Stimulated activated naive CD8-positive, alpha-beta T cell treated with anti-CD3 and anti-CD28 coated beads, Interleukin-15, Interleukin-2, amounts not matched to agents 100 ng/mL and 50 ng/mL, for 24 hours (primary cell): ENCODE results near the gene CACNA1F.

Source experiments
- H3K27ac Mint-ChIP-seq: one replicate; pipeline ENCODE4 v1.8.0; 2021; ENCODE audit warnings: mild to moderate bottlenecking, mixed read lengths
- H3K27me3 Mint-ChIP-seq: one replicate; pipeline ENCODE4 v1.8.0; 2021; ENCODE audit warnings: mixed read lengths
- H3K36me3 Mint-ChIP-seq: one replicate; pipeline ENCODE4 v1.8.0; 2021; ENCODE audit warnings: low read depth, mixed read lengths
- H3K4me1 Mint-ChIP-seq: one replicate; pipeline ENCODE4 v1.8.0; 2021; ENCODE audit warnings: low read depth, mixed read lengths
- H3K4me3 Mint-ChIP-seq: one replicate; pipeline ENCODE4 v1.8.0; 2021; ENCODE audit warnings: mild to moderate bottlenecking, mixed read lengths
- H3K9me3 Mint-ChIP-seq: one replicate; pipeline ENCODE4 v1.8.0; 2021; ENCODE audit warnings: mixed read lengths

Gene CACNA1F

DNA sequence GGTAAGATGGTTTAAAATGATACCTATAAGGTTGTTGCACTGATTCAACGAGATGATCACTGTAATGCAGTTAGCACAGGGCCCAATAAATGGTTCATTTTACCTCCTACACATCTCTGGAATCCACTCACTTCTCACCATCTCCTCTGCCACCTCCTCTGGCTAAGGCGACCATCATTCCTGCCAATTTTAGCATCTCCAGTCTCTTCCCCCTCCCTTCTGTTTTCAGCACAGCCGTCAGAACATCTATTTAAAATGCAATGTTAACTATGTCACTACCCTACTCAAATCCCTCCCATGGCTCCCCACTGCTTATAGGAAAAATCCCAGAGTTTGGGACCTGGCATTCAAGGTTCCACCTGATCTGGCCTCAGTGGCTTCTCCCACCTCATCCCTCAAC lies 29.6 kb downstream of the CACNA1F start:
- peaks cover 10% of the 10 kb centered on the region for H3K4me1 Mint-ChIP-seq
- no peak overlapping the region for H3K4me3 Mint-ChIP-seq

GRCh38 chrX:49202022-49202421 lies 31.1 kb downstream of the CACNA1F start:
- no peak overlapping the region for H3K27ac Mint-ChIP-seq
- no peaks in the 10 kb centered on the region for H3K9me3 Mint-ChIP-seq
- H3K4me3 Mint-ChIP-seq = no peak overlapping the region
- peaks cover 16% of the 10 kb centered on the region for H3K4me1 Mint-ChIP-seq
- no peaks in the 10 kb centered on the region for H3K27me3 Mint-ChIP-seq
- no peaks in the 10 kb centered on the region for H3K36me3 Mint-ChIP-seq

More for the DNA sequence above, 29.6 kb downstream of the CACNA1F start:
- Mint-ChIP-seq H3K27me3 (no peaks in the 10 kb centered on the region), H3K36me3 (no peaks in the 10 kb centered on the region), H3K27ac (no peak overlapping the region), H3K9me3 (no peaks in the 10 kb centered on the region)

- no peaks in the 10 kb centered on the region for H3K9me3 Mint-ChIP-seq
- H3K36me3 Mint-ChIP-seq = no peaks in the 10 kb centered on the region
- H3K27me3 Mint-ChIP-seq = no peaks in the 10 kb centered on the region
- peaks cover 16% of the 10 kb centered on the region for H3K4me1 Mint-ChIP-seq
- peak within 1 kb of the TSS; percentile 76 for H3K27ac Mint-ChIP-seq
- H3K4me3 Mint-ChIP-seq = peak within 1 kb of the TSS; percentile 67
Observed at GRCh38 chrX:49199906-49200771, 33.0 kb downstream of the CACNA1F start, which contains the start of gene SYP. TSS of gene SYP (minus strand) at chrX:49200193. CDS start at chrX:49200186, 7 bp downstream.

DNA sequence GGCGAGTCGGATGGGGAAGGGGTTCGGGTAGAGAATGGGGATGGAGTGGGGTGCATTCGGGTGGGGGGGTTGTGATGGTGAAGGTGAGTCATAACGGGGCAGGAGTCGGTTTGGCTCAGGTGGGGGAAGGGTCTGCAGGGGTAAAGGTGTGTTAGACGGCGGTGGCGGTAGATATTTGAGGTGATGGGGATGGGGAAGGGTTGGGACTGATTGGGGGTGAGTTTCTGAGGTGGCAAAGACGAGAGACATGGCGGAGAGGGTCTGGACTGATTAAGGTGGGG lies 33.9 kb downstream of the CACNA1F start:
- Mint-ChIP-seq H3K4me1 (peaks cover 16% of the 10 kb centered on the region), H3K4me3 (peak overlapping the region; percentile 60), H3K27ac (no peak overlapping the region), H3K27me3 (no peaks in the 10 kb centered on the region), H3K9me3 (no peaks in the 10 kb centered on the region), H3K36me3 (no peaks in the 10 kb centered on the region)

- H3K27ac Mint-ChIP-seq = peak overlapping the region; percentile 20
- H3K27me3 Mint-ChIP-seq = no peaks in the 10 kb centered on the region
- no peaks in the 10 kb centered on the region for H3K9me3 Mint-ChIP-seq
- no peaks in the 10 kb centered on the region for H3K36me3 Mint-ChIP-seq
- peak overlapping the region; percentile 60 for H3K4me3 Mint-ChIP-seq
- peaks cover 20% of the 10 kb centered on the region for H3K4me1 Mint-ChIP-seq
Observed at GRCh38 chrX:49198540-49199314, 34.4 kb downstream of the CACNA1F start.

GRCh38 chrX:49197543-49198087 lies 35.5 kb downstream of the CACNA1F start:
- H3K27me3 Mint-ChIP-seq = no peaks in the 10 kb centered on the region
- peaks cover 31% of the 10 kb centered on the region for H3K4me1 Mint-ChIP-seq
- H3K9me3 Mint-ChIP-seq = no peaks in the 10 kb centered on the region
- no peak overlapping the region for H3K4me3 Mint-ChIP-seq
- H3K36me3 Mint-ChIP-seq = no peaks in the 10 kb centered on the region
- H3K27ac Mint-ChIP-seq = peak overlapping the region; percentile 20

DNA sequence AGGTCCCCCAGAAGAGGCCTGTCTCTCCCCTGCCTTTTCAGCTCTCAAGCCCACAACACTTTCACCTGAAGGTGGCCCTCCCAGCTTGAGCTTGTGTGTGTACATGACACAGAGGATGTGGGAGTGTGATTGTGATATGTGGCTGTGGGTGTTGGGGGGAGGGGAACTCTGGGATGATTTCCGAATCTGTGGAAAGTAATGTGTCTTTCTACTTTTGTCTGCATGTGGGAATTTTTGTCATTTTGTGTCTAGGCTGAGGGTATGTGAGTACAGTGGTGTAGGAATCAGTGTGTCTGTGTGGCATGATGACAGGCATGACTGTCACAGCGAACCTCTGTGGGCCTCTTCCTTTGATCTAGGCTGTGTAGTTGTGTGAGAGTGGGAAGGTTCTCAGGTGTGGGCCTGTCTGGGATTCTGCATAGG lies 39.6 kb downstream of the CACNA1F start:
- no peaks in the 10 kb centered on the region for H3K9me3 Mint-ChIP-seq
- no peaks in the 10 kb centered on the region for H3K36me3 Mint-ChIP-seq
- peak overlapping the region; percentile 49 for H3K27ac Mint-ChIP-seq
- no peak overlapping the region for H3K4me3 Mint-ChIP-seq
- H3K4me1 Mint-ChIP-seq = peaks cover 44% of the 10 kb centered on the region
- H3K27me3 Mint-ChIP-seq = no peaks in the 10 kb centered on the region

GRCh38 chrX:49192722-49193328 lies 40.3 kb downstream of the CACNA1F start:
- Mint-ChIP-seq H3K36me3 (no peaks in the 10 kb centered on the region), H3K9me3 (no peaks in the 10 kb centered on the region), H3K27me3 (no peaks in the 10 kb centered on the region), H3K27ac (peak overlapping the region; percentile 61), H3K4me3 (peak overlapping the region; percentile 53), H3K4me1 (peaks cover 37% of the 10 kb centered on the region)

GRCh38 chrX:49191574-49192011 lies 41.5 kb downstream of the CACNA1F start:
- Mint-ChIP-seq H3K4me3 (peak overlapping the region; percentile 95), H3K27me3 (no peaks in the 10 kb centered on the region), H3K9me3 (no peaks in the 10 kb centered on the region), H3K36me3 (no peaks in the 10 kb centered on the region), H3K27ac (peak overlapping the region; percentile 96), H3K4me1 (peaks cover 37% of the 10 kb centered on the region)

DNA sequence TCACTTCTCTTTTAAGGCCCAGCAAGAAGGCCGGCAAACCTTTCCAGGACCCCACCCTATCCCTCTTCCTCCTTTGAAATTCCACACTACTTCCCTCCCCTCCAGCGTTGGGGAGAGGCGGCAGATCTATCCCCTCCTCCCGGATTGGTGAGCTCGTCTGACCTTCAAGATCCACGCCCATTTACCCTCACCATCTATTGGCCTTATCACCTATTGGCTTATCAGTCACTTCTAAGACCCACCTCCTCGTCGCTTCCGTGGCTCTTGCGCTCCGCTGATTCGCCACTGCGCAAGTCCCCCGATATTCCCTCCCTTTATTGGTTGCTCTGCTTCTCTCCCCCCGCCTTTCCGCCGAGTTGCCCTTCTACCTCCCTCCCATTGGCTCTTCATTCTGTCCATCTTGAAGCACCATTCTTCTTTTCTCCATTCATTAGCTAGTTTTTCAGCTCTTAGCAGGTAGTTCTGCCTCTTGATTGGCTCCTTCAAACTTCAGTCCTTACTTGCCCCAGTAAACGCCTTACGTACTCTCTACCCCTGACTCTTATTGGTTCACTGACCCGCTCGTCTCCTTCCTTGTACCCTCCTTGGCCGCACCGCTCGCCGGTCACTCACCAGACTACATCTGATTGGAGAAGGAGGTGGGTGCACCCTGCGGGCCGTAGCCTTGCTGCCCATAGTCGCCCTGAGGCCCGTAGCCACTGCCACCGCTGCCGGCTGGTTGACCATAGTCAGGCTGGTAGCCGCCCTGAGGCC lies 42.1 kb downstream of the CACNA1F start:
- peak overlapping the region; percentile 96 for H3K27ac Mint-ChIP-seq

GRCh38 chrX:49189606-49190005 lies 43.5 kb downstream of the CACNA1F start:
- H3K36me3 Mint-ChIP-seq = no peaks in the 10 kb centered on the region
- peaks cover 44% of the 10 kb centered on the region for H3K4me1 Mint-ChIP-seq
- no peaks in the 10 kb centered on the region for H3K9me3 Mint-ChIP-seq
- peak overlapping the region; percentile 95 for H3K4me3 Mint-ChIP-seq
- H3K27ac Mint-ChIP-seq = peak overlapping the region; percentile 45
- no peaks in the 10 kb centered on the region for H3K27me3 Mint-ChIP-seq

More for the DNA sequence above, 42.1 kb downstream of the CACNA1F start:
- H3K36me3 Mint-ChIP-seq = no peaks in the 10 kb centered on the region
- no peaks in the 10 kb centered on the region for H3K9me3 Mint-ChIP-seq
- H3K27me3 Mint-ChIP-seq = no peaks in the 10 kb centered on the region
- H3K4me1 Mint-ChIP-seq = peaks cover 40% of the 10 kb centered on the region
- peak overlapping the region; percentile 95 for H3K4me3 Mint-ChIP-seq

DNA sequence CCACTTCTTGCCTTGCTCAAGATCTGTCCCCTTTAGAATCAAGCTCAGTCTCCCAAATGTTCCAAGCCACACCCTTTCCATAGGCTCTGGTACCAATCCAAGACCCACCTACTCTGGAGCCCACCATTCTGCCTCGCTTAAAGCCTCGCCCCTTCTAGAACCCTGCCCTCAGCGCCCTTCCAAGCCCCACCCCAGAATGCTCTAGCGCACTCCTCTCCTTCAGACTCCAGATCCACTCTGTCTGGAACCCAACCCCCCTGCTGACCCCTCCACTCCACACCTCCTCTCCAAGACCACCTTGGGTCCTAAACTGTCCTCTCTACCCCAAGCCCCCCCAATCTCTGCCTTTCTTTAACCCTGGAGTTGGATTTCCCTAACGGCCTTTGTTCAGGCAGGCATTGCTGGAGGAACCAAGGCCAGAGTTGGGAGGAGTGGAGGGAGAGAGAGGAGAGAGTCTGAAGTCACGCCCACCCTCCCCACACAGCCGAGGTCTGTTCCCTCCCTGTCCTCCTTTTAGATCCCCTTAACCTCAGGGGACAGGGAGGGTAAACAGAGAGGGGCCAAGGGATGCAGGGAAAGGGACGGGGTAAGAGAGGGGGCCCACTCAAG lies 44.6 kb downstream of the CACNA1F start:
- peaks cover 43% of the 10 kb centered on the region for H3K4me1 Mint-ChIP-seq
- H3K9me3 Mint-ChIP-seq = no peaks in the 10 kb centered on the region
- H3K27ac Mint-ChIP-seq = no peak overlapping the region
- no peak overlapping the region for H3K4me3 Mint-ChIP-seq
- H3K36me3 Mint-ChIP-seq = no peaks in the 10 kb centered on the region
- H3K27me3 Mint-ChIP-seq = no peaks in the 10 kb centered on the region

- Mint-ChIP-seq H3K27me3 (no peaks in the 10 kb centered on the region), H3K4me1 (peaks cover 32% of the 10 kb centered on the region), H3K36me3 (peaks cover 1% of the 10 kb centered on the region), H3K27ac (no peak overlapping the region), H3K4me3 (no peak overlapping the region), H3K9me3 (no peaks in the 10 kb centered on the region)
Observed at GRCh38 chrX:49187526-49187925, 45.6 kb downstream of the CACNA1F start.

DNA sequence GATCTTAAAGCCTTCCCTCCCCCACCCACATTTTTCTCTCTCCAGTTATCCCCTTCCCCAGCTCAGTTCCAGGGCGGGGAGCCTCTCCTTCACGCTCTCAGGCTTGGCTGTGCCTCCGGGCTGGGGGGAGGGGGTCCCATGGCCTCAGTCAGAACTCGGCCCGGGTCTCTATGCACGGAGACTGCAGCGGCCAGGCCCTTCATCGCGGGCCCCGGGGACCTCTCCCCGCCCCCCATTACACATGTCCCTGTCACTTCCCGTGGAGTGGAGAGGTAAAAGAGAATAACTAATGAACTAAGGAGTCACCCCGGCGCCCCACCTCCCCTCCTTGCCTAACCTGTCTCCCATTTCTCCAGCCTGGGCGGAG lies 46.1 kb downstream of the CACNA1F start:
- Mint-ChIP-seq H3K36me3 (peaks cover 7% of the 10 kb centered on the region), H3K27me3 (no peaks in the 10 kb centered on the region), H3K9me3 (no peaks in the 10 kb centered on the region), H3K27ac (no peak overlapping the region), H3K4me3 (no peak overlapping the region), H3K4me1 (peaks cover 30% of the 10 kb centered on the region)
